GM12801 (cell line): Measurements from ENCODE around the gene RGP1.

Source experiments
- CTCF ChIP-seq: IDR thresholded peaks from one replicate; pipeline ENCODE4 v1.5.1; 2011; ENCODE audit warnings: control low read depth; ENCODE audit not compliant: insufficient read length; ENCODE audit errors: extremely low read depth

RGP1 gene

GRCh38 chr9:35791297-35791921, 42.3 kb downstream of the RGP1 start, which contains the start of gene NPR2:
TSS of gene NPR2 (plus strand) at chr9:35791591. CDS start at chr9:35792409, 818 bp downstream.
- no peak for TF ChIP-seq CTCF

DNA sequence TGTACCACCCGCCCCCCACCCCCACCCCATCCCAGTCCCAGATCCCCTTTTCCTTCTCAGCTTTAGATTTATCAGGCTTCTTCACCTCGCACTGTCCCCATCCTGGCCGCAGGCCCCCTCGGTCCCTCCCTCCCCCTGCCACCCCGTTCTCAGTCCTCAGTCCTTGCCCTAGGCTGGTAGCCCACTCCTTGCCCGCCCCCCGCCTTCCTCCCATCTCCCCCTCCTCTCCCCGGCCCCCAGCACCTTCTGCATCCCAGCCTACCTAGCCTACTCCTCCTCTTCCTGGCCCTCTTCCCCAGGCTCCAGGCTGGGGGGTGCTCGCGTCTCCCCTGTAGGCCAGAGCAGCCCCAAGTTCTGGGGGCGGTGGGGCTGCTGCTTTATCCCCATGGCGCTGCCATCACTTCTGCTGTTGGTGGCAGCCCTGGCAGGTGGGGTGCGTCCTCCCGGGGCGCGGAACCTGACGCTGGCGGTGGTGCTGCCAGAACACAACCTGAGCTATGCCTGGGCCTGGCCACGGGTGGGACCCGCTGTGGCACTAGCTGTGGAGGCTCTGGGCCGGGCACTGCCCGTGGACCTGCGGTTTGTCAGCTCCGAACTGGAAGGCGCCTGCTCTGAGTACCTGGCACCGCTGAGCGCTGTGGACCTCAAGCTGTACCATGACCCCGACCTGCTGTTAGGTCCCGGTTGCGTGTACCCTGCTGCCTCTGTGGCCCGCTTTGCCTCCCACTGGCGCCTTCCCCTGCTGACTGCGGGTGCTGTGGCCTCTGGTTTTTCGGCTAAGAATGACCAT, 43.1 kb downstream of the RGP1 start:
- no peak for TF ChIP-seq CTCF

DNA sequence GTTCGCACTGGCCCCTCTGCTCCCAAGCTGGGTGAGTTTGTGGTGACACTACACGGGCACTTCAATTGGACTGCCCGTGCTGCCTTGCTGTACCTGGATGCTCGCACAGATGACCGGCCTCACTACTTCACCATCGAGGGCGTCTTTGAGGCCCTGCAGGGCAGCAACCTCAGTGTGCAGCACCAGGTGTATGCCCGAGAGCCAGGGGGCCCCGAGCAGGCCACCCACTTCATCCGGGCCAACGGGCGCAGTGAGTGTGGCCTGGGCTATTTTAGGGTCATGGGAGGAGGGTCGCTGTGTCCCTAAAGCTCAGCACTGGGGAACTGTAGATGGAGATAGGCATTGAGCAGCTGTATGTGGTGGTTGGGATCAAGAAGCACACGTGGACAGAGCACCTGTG, 43.7 kb downstream of the RGP1 start:
- no peak for TF ChIP-seq CTCF

- no peak for TF ChIP-seq CTCF
Measured at GRCh38 chr9:35793461-35793860, 44.4 kb downstream of the RGP1 start.

GRCh38 chr9:35795695-35796094, 46.6 kb downstream of the RGP1 start:
- no peak for TF ChIP-seq CTCF

DNA sequence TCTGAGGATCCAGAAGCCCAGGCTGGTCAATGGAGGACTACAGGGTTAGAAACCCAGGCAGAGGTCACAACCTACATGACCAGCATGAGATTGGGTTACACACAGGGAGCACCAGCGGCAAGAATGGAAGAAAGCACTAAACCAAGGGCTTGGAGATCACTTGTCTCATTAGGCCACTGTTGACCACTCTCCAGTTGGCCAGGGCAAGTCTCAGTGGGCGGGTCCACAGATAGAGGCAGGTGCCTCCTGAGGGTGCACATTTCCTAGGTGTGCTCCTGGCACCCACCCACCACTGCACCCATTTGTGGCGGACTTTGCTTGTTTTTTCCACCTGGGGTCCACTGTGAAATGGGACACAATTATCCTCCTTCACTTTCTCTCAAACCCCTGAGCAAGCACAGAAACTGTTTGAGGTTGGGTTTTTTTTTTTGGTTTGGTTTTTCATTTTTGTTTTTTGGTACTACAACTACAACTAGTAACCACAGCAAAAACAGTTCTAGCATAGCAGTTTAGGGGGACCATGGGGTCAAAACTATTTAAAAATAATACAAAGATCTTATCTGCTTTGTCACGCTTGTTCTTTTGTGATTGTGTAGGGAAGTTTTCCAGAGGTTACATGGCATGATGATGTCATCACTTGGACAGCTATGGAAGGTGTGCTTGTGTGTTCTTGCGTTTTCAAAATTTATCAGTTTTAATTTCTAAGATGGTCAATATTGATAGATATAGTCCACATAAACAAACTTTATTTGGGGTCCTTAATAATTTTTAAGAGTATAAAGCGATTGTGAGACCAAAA, 48.4 kb downstream of the RGP1 start:
- no peak for TF ChIP-seq CTCF
